ENCODE data around the gene KLK12.

KLK12 gene

DNA sequence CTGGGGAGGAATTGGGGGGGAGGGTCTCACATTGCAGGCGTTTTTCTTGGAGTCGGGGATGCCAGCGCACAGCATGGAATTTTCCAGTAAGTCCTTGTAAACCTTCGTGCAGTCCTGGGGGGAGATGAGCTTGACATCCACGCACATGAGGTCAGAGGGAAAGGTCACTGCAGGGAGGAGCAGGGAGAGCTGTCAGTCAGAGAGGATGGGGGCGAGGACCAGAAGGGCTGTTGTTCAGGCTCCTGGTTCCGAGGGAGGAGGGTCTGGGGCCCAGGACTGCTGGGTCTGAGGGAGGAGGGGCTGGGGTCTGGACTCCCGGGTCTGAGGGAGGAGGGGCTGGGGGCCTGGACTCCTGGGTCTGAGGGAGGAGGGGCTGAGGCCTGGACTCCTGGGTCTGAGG, 55.0 kb downstream of the KLK12 start:
- DNase-seq: no peak
